ENCODE data around the gene CERKL.
A peak's percentile ranks its signal among the peaks of the same experiment; 100 is the strongest.

The CERKL gene

GRCh38 chr2:181576431-181576830 lies 80.5 kb downstream of the CERKL start:
- DNase-seq (ENCODE audit: low spot score) = no peak

GRCh38 chr2:181575650-181576025 lies 81.3 kb downstream of the CERKL start:
- DNase-seq (ENCODE audit: low spot score) = no peak

DNA sequence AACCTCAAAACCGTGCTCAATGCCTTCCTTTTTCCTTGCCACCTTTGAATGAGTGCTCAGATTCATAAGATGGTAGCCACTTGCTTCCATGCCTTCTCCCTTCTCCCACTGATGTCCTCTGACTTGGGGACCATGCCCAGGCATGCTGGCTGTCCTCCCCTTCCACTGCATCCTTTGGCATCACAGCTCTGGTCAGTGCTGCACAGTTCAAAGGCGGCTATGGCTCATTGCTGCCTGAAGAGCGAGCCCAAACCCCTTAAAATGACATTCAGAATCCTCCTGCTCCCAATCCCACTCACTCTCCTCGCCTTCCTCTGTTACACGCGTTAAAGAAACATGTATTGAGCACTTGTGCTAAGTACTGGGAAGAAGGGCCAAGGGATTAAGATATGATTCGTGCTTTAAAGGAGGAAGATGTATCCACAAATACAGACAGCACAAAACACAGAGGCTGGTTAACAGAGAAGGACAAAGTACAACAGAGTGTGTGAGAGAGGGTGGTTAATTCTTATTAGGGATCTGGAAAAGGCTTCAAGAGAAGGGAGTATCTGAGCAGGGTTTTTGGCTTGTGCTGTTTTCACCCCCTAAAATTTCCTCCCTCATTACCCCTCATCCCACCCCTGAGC lies 81.8 kb downstream of the CERKL start:
- no peak for DNase-seq (ENCODE audit: low spot score)

DNA sequence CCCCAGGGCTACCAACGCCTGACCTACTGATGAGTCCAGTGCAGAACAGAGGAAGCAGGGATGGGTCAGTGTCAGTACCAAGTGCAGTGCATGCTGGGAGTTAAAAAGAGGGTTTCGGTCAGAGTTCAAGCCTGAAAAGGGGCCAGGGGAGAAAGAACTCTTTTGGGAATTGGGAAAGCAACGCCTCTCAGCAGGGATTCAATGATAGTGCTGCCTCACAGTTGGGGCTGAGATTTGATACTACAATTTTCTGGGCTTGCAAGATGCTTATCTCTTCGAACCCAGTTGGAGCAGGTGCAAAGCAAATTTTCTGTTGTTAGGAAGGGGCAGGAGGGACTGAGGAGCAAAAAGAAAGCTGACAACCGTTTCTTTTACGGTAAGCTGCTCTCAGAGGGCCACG lies 82.6 kb downstream of the CERKL start:
- no peak for DNase-seq (ENCODE audit: low spot score)

- DNase-seq (ENCODE audit: low spot score) = peak; percentile 59
Measured at GRCh38 chr2:181573140-181573736, 83.7 kb downstream of the CERKL start.

- DNase-seq (ENCODE audit: low spot score) = no peak
Measured at GRCh38 chr2:181570833-181571661, 85.9 kb downstream of the CERKL start.

GRCh38 chr2:181570059-181570458 lies 86.8 kb downstream of the CERKL start:
- no peak for DNase-seq (ENCODE audit: low spot score)

DNA sequence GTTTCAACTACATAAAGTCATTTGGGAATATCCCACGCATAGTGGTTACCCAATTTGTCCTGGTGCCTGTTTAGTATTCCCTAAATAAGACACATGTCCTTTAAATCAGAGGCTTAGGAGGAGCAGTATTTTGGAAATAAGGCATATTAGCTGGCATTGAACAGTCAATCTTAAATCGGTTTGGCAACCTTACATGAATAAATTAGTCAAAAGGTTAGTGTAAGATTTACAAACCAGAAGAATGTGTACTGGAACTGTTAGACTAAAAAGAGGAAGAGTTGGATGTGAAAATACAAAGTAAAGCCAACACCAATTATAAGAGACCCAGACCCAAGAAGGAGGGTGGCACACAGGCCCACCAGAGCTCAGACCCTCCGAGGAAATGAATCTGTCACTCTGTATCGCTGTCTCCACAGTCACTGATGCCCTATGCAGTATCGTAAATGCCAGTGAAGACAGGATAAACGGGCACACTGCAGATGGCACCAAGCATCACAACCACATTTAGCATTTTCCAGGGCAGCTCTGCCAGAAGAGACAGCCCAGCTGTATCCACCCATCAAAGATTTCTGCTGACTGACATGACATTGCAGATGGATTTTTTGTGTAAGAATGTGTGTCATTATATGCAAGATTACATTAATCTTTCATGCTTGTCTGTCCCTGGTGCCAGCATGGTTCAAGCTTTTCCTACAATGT lies 90.4 kb downstream of the CERKL start:
- no peak for DNase-seq (ENCODE audit: low spot score)

GRCh38 chr2:181563101-181563692 lies 93.7 kb downstream of the CERKL start:
- no peak for DNase-seq (ENCODE audit: low spot score)

- no peak for DNase-seq (ENCODE audit: low spot score)
Measured at GRCh38 chr2:181558371-181558770, 98.5 kb downstream of the CERKL start.

- DNase-seq (ENCODE audit: low spot score) = no peak
Measured at GRCh38 chr2:181554061-181554830, 102.7 kb downstream of the CERKL start.

GRCh38 chr2:181553244-181553643 lies 103.7 kb downstream of the CERKL start:
- peak; percentile 2 for DNase-seq (ENCODE audit: low spot score)

DNA sequence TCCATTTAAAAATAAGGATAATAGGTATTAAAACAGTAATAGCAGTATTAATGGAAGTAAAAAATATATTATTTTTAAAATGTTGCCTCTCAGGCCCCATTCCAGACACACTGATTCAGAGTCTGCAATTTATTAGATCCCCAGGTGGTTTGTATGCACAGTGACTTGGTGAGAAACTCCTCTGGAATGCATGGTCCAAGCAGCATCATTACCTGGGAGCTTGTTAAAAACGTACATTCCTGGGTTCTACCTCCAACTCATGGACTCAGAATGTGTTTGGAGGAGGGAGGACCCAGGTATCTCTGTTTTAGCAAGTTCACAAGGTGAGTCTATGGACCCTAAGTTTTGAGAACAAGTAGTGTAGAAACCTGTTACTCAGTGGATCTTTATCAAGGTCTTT lies 104.1 kb downstream of the CERKL start:
- DNase-seq (ENCODE audit: low spot score) = peak; percentile 88

GRCh38 chr2:181546086-181546485 lies 110.8 kb downstream of the CERKL start:
- peak; percentile 86 for DNase-seq (ENCODE audit: low spot score)

- DNase-seq (ENCODE audit: low spot score) = no peak
Measured at GRCh38 chr2:181542170-181542569, 114.7 kb downstream of the CERKL start.

GRCh38 chr2:181540421-181540820 lies 116.5 kb downstream of the CERKL start:
- DNase-seq (ENCODE audit: low spot score) = peak; percentile 25

DNA sequence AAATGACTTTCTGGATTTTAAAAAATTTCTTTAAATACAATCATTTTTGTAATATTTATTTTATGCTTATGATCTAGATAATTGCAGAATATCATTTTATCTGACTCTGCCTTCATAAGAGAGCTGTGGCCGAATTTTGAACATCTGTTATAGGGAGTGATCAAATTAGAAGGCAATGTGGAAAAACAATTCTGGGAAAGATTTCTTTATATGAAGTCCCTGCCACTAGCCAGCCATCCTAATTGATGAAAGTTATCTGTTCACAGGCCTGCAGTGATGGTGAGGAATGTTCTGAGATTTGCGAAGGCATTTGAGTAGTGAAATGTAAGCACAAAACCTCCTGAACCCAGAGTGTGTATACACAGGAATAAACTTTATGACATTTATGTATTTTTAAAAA lies 120.2 kb downstream of the CERKL start:
- DNase-seq (ENCODE audit: low spot score) = no peak

- DNase-seq (ENCODE audit: low spot score) = no peak
Measured at GRCh38 chr2:181528441-181528840, 128.5 kb downstream of the CERKL start.

DNA sequence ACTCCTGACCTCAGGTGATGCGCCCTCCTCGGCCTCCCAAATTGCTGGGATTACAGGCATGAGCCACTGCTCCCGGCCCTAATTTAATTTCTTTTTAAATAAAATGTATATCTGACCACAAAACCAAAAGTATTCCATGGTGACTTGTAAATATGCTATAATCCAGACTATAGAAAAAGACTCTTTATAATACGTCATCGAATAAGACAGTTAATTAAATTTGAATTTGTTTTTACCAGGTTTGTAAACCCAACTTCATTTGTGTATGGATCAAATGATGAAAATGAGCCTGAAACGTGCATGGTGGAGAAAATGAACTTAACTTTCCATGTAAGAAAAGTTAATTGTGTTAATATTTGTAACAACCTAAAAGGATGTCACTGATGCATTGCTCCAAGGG lies 129.8 kb downstream of the CERKL start:
- no peak for DNase-seq (ENCODE audit: low spot score)

DNA sequence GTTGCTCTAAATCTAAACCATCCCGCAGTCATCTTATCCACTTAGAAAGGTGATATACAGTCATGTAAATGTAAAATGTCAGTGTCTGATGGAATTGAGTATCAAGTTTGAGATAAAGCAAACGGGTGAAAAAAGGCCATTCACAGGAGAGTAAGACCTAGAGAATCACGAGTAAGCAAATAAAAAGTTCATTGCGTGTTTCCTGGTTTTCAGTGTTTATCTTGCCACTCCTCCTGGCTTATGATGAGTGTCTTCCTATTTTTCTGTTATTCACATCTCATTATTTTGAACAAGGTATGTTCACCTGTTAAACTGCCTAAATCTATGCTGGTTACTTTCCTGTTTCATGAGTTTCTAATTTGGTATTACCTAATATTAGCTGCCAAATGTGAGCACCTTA lies 130.9 kb downstream of the CERKL start:
- no peak for DNase-seq (ENCODE audit: low spot score)

- DNase-seq (ENCODE audit: low spot score) = no peak
Measured at GRCh38 chr2:181523756-181524155, 133.1 kb downstream of the CERKL start.

DNA sequence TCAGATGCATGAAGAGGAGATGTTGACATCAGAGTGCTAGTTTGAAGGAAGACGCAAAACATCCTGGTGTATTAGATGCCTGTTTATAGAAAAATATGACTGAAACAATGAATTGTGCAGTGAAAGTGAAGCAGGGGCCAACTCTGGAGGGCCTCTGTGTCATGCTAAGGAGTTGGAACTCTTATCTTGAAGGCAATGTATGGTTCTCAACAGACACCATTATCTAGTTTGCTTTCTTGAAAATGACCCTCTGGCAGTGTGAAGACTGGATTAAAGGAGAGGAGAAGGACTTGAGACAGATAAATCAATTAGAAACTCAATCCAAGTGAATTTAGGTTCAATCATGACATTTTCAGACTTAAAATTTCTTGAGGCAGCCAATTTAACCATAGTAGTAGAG lies 136.7 kb downstream of the CERKL start:
- no peak for DNase-seq (ENCODE audit: low spot score)

Data from kidney tubule cell (primary cell).